NCI-H510A treated with DMSO at 0.1 percent for 48 hours (cell line): Measurements from ENCODE around the gene HOXA3.

ENCODE experiments used
- DNase-seq: peaks from one replicate; lab custom pipeline; 2025; lab: John Stamatoyannopoulos, UW

HOXA3 gene

DNA sequence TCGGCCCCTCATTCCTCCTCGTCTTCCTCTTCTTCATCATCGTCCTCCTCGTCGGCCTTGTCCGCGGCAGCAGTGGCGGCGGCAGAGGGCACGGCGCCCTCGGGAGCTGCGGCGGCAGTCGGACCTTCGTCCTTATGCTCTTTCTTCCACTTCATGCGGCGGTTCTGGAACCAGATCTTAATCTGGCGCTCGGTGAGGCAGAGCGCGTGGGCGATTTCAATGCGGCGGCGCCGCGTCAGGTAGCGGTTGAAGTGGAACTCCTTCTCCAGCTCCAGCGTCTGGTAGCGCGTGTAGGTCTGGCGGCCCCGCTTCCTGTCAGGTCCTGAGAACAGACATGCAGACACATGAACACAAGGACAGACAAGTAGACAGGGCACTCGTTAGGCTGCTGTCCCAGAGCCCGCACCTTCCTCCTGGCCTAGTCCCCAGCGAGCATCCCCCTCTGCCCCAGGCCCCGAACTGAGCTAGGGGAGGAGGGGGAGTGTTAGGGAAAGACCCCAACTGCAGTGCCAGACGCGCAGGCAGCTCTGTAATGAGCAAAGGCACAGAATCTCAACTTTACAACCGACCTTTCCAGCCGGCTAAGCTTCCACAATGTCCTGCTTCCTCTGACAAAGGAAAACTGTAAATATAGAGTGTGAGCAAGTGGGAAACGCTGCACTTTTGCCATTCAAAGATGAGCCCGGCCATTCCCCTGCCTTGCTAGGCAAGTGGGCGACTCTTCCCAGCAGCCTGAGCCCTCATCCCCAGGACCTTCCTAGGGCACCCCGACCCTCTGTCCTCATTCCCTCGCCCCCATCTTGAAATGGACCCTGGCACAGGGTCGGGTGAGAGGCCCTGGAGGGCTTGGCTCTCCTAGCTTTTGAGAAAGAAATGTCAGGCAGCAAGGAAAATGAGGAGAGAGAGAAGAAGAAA is 2.8 kb upstream of the HOXA3 start:
- DNase-seq = no peak

- no peak for DNase-seq
Measured at GRCh38 chr7:27154369-27154768, 2.0 kb upstream of the HOXA3 start.

GRCh38 chr7:27153526-27153925 is 1.1 kb upstream of the HOXA3 start:
- no peak for DNase-seq

- no peak for DNase-seq
Measured at GRCh38 chr7:27152816-27153442, 546 bp upstream of the HOXA3 start.

GRCh38 chr7:27151341-27151930 is 947 bp downstream of the HOXA3 start:
- DNase-seq = no peak

- DNase-seq = peak; percentile 84
Measured at GRCh38 chr7:27150568-27151340, 1.6 kb downstream of the HOXA3 start.

DNA sequence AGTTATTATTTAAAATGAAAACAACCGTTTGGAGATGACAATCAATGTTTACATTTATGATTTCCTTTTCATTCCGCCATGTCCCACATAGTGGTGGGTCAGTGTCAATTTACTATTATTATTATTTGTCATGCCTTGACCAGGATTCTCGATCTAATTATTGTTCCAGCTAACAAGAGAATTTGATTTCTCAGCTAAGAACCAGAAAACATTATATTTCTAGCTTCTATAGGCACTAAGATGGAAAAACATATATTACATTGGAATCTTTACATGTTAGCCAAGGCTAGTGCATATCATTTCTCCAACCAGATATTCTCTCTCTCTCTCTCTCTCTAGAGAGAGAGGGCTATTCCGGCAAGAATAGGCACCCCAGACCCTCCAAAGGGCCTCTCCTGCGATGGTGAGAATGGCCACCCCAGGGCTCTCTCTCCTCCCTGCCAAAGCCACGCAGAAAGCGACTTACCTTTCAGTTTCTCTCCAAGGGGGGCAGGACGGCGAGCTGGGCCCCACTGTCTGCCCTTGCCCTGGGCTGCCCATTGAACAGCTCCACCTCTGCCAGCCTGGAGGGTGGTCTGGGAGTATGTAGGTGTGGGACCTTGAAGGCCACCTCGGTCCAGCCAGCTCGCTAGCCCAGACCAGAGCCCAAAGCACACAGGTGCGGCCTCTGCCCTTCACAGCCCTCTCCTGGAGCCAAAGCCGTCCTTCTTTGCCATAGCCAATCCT is 2.4 kb downstream of the HOXA3 start:
- DNase-seq = peak; percentile 64

DNA sequence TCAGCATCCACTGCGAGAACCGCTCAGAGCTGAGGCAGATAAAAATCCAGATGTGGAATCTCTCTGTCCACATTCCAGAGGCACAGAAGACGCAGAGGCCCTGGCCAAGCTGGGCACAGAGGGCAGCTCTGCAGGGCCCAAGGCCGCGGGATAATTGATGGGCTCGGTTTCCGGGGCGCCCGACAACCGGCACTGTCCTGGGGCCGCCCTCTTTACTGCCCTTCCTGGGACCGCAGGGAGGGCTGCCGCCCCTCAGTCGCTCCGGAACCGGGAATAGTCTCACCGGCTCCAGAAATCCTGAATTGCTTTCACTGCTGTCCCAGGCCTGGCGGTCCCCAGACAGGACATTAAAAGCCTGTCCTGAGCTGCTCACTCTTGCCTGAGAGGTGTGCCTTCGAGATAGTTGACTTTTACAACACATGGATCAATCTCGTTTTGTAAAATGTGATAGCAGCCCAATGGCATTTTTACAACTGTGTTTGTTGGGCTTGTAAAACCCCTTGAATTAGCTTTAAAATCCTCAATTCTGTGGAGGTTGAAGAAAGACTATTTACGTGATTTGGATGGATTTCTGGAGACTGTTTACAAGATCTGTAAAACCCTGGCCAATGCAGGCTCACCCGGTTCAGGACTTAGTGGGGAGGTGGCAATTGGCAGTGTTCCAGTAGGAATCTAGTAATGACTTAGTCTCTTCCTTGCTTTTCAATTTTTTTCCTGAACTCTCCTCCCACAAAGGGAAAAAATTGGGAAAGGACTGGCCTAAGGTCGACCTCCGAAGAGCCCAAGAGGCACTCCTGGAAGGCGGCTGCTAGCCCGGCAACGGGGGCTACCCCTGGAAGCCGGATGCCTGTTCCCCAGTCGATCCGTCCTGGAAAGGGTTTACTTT is 3.4 kb downstream of the HOXA3 start:
- peak; percentile 63 for DNase-seq

- peak; percentile 79 for DNase-seq
Measured at GRCh38 chr7:27148031-27148755, 4.2 kb downstream of the HOXA3 start.

DNA sequence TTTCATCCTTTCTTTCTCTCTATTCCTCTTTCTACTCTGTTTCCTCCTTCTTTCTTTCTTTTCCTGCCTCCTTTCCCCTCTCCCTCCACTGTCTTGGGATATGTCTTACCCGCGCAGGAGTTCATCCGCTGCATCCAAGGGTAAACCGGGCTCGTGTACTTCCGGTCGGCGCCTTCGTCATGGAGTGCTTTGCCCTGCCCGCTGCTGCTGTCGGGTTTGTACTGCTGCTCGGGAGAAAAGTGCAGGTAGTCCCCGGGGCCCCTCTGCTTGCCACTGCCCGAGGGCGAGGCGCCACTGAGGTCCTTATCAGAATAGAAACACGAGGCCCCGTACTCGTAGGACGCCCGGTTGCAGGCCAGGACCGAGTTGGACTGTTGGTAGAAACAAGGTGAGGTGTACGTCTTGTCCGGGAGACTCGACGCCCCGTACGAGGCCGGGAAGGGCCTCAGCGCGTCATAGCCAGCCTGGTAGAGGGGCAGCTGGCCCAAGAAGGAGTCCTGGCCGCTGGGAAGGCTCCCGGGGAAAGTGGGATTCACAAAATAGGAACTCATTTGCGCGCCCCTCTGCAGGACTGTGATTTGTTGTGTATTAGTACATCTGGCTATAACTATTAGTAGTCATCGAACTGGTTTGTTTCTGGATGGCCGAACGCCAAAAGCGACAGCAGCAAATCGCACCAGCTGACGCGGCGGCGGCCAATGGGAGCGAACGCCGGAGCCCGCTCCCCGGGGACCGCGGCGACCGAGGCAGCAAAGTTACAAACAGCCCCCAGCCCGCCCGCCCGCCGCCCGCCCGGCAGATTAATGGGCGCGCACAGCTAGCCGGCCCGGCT is 5.0 kb downstream of the HOXA3 start, which contains the start of gene HOXA6:
HOXA6 (minus strand) TSS at position 576 of the 832 bp plus-strand sequence; CDS start at position 551, 25 bp downstream.
- DNase-seq = peak; percentile 82

- DNase-seq = peak; percentile 82
Measured at GRCh38 chr7:27146491-27147198, 5.7 kb downstream of the HOXA3 start.

- DNase-seq = no peak
Measured at GRCh38 chr7:27145914-27146412, 6.4 kb downstream of the HOXA3 start.

GRCh38 chr7:27145165-27145913 is 7.0 kb downstream of the HOXA3 start:
- no peak for DNase-seq

DNA sequence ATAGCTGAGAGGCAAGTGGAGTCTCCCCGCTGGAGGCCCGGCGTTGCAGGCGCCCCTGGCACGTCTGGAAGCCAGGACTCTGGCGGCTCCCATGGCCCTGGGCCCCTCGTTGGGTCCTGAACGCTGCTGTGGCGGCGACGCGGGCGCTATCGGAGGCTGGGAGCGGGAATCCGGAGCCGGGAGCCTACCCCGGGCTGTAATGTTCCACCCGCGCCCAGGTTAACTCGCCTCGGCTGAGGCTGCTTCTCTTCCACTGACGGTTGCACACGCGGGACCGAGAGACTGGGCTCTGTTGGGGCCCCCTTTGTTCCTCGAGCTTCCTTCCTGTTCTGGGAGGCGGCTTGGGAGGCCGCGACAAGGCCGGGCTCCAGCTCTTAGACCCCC is 7.6 kb downstream of the HOXA3 start:
- no peak for DNase-seq

DNA sequence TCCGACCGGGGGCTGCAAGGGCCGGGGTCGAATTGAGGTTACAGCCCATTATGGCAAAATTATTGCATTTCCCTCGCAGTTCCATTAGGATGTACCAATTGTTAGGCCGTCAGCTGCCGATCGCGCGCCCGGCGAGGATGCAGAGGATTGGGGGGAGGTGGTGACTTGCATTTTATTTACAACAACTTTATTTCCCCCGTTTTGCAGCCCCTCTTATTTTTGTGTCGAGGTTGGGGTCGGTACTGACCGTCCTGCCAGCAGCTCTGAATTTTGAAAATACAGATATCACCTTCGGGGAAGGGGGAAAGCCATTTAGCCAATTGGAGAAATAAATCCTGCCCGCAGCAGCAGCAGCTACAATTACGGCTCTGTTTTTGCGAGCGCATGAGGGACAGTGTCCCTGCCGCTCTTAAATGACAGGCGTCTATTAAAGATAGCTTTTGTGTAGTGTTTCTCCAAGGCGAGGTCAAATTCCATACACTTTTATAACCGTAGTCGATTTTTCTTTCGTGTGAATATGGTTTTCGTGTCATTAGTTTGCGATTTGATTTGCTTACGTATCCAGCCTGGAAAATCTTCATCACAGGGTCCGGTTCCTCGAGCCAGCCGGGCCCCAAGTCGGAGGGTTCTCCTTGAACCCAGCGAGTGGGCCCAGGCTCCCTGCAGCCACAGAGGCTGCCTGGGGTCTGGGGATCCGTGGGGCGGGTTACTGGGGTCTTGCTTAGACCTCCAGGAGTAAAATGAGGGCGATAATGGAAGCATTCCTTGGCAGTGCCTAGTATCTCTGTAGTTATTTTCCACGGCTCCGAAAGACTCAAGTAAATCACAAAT is 8.2 kb downstream of the HOXA3 start:
- DNase-seq = no peak
